HG03139 (cell line): ENCODE measurements around the gene CCDC47.
"Not testable (repeated sequence)": the region's sequence is repeated elsewhere in the genome, so short reads cannot be mapped to it uniquely, and the experiment has no call there.

ENCODE experiments used
- ATAC-seq: cut with Tn5 transposase; IDR thresholded peaks from one replicate; pipeline ENCODE4 v1.9.1; 2021; ENCODE audit not compliant: unreplicated experiment

The CCDC47 gene, protein sequence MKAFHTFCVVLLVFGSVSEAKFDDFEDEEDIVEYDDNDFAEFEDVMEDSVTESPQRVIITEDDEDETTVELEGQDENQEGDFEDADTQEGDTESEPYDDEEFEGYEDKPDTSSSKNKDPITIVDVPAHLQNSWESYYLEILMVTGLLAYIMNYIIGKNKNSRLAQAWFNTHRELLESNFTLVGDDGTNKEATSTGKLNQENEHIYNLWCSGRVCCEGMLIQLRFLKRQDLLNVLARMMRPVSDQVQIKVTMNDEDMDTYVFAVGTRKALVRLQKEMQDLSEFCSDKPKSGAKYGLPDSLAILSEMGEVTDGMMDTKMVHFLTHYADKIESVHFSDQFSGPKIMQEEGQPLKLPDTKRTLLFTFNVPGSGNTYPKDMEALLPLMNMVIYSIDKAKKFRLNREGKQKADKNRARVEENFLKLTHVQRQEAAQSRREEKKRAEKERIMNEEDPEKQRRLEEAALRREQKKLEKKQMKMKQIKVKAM

DNA sequence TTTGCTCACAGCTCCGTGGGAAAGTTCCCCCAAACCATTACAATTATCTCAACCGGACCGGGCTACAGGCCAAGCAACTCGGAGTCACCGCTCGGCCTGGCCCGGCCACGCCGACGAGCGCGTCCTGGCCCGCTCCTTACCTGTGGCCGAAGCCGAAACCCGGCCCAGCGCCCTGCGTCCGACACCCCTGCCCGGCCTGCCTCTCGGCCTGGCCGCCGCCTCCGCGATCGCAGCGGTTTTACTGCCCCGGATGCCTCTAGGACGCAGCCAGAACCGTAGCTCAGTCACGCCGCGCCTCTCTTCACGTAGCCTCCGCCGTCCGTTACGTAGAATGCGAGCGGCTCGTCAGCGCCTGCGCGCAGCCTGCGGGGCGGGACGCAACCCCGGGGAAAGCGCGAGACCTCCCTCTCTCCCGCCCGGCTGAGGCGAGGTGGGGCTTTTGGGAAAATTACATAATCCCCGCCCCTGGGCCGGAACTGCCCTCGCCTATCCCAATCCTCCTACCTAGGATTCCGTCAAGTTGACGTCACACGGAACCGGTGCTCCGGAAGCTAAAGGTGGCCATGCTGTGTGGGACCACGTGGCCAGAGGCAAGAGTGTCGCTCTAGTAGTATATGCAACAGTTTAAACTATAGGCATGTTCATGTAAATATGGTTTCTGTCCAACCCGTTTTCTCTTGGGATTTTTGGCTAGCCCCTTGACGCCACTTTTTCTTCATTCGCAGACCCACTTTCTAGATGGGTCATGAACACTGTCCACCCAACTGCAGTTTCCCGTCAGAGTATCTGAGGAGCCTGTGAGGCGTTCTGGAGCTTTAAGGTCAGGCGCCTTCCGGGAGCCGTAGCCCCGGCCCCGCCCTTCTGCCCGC lies at the start of gene CCDC47:
Gene CCDC47, minus strand, starts transcription at position 326 of the 869 bp plus-strand sequence. CDS start 7,422 bp downstream, outside the sequence.
- peak; percentile 84 for ATAC-seq

DNA sequence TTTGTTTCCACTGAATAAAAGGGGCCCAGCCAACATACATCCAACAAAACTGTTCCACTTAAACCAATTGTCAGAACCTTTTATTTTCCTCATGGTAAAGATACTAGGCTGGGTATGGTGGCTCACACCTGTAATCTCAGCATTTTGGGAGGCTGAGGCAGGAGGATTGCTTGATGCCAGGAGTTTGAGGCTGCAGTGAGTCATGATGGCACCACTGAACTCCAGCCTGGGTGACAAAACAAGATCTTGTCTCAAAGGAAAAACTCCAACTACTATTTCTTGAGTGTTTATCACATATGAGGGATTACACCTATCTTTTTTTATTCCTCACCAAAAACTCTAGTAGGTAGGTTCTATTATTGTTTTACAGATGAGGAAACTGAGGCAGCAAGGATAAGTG lies 49.1 kb upstream of the CCDC47 start:
- ATAC-seq, result no peak

DNA sequence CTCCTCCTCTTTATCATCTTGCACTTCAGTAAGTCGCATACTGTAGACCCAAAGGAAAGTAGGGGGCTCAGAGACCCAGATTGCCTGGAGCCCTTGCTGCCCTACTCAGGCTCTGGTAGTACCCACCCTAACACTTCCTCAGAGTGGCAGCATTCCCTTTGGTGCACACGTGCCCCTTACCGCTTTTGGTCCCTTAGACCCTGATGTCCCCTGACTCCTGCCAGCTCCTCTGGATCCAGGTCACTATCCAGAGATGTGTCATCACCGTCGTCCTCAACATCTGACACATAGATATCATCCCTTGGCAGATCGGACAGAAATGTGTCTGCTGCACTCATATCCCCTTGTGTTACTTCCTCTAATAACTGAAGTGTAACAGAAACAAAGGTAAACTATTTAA lies 48.4 kb upstream of the CCDC47 start:
- ATAC-seq, result no peak

DNA sequence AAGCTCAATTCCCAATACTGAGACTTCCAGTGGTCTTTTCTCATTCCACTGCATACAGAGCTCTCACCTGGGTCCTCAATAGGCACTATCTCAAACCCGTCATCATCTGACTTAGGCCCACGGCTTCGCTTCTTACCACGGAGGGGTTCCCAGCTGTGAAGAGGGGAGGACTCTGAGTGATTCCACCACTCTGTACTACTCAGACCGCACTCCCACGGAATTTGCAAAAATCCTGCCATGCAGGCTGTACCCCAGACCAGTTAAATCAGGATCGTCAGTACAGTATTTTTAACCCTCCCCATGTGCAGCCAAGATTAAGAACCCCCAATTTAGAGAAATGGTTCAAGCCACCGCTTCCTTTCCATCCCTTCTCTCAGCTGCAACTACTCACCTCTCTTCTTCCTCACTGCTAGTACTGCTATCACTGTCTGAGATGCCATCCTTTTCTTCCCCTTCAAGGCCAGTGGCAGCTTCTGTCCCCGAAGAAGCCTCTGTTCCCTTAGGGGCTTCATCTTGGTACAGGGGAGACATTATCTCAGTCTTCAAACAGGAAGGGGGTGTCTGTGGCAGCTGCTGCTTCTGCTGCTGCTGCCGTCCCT lies 47.7 kb upstream of the CCDC47 start:
- ATAC-seq, result no peak

DNA sequence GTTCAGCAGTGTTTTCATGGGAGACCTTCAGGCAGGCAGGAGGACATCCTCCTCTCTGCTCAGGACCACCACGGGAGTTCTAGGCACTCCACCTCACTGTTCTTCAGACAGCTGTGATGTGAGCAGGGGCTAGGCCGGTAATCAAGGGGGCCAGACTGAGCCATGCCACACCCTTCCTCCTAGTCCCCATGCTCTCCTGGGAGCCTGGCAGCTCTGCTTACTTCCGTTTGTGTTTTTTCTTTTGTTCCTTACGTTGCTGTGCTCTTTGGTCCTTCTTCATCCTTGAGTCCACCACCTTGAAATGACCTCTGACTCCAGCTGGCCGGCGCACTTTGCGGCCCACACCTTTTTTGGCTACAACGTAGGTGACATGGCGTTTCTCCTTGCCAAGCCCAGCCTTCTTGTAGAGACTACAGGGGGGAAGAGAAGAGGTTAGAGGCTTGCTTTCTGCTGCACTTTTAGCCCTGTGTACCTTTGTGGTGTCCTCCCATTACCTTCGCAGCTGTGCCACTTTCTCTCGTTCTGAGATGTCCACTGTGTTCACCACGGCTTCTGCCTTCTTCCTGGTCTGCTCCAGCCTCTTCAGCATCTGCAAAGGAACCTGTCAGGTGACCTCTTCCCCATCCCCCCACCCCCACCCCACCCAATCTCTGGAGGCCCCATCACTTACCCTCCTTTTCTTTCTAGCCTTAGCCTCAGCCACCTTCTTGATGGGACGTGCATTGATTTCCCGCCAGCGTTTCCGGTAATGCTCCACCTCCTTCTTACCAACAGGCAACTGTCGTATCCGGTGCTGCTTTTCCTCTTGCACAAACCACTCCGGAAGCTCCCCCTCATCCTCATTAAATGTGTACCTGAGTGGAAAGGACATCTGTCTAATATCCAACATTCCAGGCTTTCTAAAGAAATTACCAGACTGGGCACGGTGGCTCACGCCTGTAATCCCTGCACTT lies 46.5 kb upstream of the CCDC47 start:
- ATAC-seq, result no peak

DNA sequence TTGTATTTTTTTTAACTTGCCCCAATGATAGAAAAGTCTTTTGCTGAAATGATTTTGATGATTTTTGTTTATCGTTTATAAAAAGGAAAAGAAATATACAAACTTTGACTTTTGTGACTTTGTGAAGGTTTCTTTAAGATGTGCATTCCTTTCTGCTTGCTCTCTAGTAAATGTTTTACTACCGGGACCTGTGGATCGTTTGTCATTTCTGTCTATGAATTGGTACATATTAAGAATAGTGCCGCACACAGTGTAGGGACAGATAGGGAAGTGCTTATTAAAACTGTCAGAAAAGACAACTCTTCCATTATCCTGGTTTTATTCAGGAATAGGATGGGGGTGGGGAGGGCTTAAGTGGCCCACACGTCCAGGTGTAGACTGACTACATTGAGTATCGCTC lies 45.7 kb upstream of the CCDC47 start:
- no peak for ATAC-seq

DNA sequence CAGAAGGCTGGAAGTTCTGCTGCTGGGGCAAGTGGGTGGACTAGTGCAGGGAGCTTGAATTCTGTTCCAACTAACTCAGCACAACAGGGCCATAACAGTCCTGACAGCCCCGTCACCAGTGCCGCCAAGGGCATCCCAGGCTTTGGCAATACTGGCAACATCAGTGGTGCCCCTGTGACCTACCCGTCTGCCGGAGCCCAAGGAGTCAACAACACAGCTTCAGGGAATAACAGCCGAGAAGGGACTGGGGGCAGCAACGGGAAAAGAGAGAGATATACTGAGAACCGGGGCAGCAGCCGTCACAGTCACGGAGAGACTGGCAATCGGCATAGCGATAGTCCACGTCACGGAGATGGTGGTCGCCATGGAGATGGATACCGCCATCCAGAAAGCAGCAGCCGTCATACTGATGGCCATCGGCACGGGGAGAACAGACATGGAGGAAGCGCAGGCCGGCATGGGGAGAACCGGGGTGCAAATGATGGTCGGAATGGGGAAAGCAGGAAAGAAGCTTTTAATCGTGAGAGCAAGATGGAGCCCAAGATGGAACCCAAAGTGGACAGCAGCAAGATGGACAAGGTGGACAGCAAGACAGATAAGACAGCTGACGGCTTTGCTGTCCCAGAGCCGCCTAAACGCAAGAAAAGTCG lies 44.5 kb upstream of the CCDC47 start:
- no peak for ATAC-seq

DNA sequence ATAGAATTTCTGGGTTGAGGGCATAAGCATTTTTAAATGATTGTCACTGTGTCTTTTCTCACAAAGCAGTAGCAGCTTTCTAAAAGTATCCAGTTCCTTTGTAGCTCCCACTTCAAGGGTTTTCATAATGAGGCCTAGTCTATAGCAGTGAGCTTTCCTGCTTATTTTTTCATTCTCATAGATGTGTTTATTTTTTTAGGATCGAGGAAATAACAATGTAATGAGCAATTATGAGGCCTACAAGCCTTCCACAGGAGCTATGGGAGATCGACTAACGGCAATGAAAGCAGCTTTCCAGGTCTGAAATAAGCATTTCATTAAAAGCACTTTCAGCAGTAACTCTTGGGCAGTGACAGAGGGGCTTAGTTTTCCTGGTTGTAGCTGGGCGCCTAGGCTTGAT lies 43.3 kb upstream of the CCDC47 start:
- no peak for ATAC-seq

DNA sequence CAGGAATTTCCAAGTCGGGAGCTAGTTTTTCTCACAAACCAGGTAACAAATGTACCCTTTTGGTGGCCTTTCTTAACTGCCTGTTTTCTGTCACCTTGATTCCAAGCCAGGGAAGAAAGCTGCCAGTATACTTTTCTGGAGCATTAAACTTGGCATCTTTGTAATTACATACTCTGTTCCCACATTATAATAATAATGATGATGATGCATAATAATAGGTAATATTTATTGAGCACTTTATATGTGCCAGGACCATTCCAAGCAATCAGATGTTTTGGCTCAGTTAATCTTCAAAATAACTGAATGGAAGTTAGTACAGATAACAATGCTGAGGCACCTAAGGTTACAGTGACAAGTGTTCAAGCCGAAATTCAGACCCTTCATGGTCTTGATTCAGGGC lies 42.7 kb upstream of the CCDC47 start:
- no peak for ATAC-seq

DNA sequence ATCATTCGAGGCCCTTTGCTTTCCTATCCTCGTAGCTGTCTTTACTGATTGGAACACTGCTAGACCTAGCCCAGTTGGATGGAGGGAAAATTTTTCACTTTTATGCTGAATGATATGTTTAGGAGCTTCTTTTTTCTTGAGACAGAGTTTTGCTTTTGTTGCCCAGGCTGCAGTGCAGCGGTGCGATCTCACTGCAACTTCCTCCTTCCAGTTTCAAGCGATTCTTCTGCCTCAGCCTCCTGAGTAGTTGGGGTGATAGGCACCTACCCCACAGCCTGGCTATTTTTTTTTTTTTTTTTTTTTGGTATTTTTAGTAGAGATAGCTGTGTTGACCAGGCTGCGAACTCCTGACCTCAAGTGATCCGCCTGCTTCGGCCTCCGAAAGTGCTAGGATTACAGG lies 36.6 kb upstream of the CCDC47 start:
- no peak for ATAC-seq

DNA sequence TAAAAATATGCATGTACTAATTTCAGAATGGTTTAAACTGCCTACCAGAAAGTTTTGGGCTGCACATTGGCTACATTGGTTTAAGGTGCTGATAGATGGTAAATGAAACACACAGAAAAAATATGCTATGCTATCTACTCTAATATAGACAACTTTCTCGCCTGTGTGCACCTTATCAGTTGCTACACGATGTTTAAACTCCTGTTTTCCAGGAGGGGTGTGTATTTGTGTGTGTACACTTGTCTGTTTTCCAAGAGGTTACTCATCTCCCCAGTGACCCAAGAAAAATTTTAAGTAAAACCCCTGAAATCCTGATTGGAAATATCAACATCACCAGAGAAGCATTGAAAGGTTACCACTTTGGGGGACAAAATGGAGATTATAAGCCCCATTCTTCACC lies 32.2 kb upstream of the CCDC47 start:
- ATAC-seq, result no peak

DNA sequence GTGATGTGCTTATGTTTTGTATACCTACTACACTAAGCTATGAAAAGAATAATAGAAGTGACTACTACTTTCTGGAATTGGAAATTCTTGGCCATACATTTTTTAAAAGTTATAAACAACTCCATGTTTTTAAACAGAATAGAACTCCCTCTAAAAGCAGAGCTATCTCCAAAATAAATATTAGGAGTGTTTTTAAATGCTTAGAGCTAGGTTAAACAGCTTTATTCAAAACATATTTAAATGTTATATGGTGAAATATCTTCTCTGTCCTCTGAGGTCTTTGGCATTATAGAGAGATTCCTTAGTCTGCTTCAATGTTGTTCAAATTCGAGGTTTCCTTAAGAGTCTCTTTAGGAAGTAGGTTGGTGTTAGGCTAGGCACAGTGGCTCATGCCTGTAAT lies 30.9 kb upstream of the CCDC47 start:
- ATAC-seq, result no peak

DNA sequence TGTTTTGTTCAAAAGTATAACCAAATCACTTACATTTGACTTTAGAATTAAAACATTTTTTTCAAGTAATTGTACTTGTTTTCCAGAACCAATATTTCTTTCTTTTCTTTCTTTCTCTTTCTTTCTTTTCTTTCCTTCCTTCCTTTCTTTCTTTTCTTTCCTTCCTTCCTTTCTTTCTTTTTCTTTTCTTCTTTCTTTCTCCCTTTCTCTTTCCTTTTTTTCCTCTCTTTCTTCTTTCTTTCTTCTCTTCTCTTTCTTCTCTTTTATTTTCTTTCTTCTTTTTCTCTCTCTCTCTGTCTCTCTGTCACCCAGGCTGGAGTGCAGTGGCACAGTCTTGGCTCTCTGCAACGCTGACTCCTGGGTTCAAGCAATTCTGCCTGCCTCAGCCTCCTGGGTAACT lies 27.4 kb upstream of the CCDC47 start:
- no peak for ATAC-seq

DNA sequence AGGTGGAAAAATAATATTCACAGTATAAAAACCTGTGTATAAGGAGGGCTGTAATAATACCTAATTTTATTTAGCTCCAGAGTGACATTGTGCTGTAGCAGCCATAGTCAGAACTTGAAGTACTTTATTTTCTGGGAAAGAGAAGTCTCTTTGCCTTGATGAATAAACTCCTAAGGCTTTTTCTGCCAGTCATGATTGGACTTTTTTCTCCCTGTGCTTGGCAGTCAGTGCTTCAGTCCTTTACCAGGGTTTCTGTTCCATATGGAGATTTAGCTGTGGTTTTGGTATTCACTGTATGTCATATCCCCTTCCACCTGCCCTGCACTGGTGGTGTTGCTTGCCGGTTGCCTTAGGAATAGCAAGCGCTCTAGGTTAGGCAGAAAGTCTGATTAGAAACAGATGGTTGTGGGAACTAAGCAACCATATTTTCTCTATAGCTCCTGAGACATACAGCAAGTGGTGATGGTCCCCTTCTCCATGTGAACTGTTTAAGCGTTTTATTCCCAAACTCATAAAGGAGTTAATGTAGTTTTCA lies 25.2 kb upstream of the CCDC47 start:
- no peak for ATAC-seq

DNA sequence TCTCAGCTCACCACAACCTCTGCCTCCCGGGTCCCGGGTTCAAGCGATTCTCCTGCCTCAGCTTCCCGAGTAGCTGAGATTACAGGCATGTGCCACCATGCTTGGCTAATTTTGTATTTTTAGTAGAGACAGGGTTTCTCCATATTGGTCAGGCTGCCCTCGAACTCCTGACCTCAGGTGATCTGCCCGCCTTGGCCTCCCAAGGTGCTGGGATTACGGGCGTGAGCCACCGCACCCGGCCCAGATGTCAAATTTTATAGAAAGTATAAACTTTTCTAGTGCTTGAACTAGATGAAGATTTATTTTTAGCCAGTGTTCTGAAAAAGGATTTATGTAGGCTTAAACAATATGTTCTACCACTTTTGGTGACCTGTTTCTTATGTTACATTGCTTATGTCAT lies 23.0 kb upstream of the CCDC47 start:
- not testable (repeated sequence) for ATAC-seq

DNA sequence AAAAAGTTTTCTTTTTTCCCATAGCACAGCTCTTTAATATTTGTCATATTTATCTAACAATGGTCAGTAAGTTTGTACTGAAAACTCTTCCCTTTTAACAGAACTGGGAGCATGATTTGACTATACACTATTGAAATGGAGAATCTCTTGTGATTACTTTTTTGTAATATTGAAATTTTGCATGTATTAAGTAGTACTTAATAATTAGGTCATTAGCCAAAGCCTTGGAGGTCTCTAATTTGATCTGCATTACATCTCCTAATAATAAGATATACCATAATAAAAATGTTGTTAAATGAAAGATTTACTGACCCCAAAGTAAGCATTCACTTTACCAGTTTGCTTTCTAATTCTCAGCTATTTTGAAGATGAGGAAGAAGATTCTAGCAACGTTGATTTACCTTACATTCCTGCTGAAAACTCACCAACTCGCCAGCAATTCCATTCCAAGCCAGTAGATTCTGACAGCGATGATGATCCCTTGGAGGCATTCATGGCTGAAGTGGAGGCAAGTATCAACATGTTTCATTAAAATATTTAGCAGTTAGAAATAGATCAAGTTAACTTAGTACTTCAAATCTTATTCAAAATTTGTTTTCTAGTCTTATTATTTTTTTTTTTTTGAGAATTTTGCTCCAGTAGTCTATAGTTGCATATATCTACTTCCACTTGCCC lies 18.8 kb upstream of the CCDC47 start:
- no peak for ATAC-seq

DNA sequence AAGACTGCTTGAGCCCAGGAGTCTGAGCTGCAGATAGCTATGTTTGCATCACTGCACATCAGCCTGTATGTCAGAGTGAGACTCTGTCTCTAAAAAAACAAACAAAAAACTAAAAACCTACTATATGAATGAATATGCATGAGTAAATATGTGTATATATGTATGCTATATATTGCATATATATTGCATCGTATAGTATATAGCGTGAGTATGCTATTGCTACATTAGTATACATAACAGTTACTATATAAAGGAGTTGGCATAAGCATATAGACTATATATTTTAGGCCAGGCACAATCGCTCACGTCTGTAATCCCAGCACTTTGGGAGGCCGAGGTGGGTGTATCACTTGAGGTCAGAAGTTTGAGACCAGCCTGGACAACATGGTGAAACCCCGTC lies 16.7 kb upstream of the CCDC47 start:
- ATAC-seq, result no peak

DNA sequence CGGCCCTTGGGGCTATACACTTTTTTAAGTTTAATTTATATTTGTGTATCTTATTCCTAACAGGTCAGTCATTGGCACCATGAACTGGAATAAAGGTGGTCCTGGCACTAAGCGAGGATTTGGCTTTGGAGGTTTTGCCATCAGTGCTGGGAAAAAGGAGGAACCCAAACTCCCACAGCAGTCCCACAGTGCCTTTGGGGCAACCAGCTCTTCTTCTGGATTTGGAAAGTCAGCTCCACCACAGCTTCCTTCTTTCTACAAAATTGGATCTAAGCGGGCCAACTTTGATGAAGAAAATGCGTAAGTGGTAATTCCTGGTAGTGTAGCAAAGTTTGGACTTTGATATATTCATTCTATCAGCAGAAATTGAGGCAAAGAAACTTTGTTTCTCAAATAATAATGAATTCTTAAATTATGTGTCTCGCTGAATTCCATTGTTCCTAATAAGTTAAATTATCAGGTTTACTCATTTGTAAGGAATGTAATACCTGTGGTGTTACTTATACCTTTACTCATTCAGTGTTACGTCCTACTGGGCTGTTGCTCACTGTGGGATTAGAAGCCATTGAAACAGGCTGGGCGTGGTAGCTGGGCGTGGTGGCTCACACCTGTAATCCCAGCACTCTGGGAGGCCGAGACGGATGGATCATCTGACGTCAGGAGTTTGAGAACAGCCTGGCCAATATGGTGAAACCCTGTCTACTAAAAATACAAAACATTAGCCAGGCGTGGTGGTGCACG lies 13.7 kb upstream of the CCDC47 start:
- ATAC-seq, result no peak

DNA sequence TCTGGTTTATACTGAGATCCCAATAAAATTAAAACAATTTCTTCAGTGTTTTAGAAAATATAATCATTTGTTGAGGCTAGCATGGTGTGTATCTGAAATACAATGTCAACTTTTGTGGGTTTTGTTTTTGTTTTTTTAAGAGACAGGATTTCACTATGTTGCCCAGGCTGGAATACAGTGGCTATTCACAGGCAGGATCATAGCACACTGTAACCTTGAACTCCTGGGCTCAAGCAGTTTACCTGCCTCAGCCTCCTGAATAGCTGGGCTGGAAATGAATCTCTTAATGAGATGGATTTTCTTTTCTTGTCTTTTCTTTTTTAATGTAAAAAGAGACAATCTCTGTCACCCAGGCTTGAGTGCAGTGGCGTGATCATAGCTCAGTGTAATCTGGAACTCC lies 12.7 kb upstream of the CCDC47 start:
- no peak for ATAC-seq
